HK-2 (cell line): ENCODE data around the gene SCYL1.

Experiments
- DNase-seq: peaks from one replicate; pipeline ENCODE4 v3.0.0-alpha.2; 2018; ENCODE audit not compliant: unreplicated experiment

Gene SCYL1

GRCh38 chr11:65537296-65537597 lies 12.4 kb downstream of the SCYL1 start:
- no peak for DNase-seq

DNA sequence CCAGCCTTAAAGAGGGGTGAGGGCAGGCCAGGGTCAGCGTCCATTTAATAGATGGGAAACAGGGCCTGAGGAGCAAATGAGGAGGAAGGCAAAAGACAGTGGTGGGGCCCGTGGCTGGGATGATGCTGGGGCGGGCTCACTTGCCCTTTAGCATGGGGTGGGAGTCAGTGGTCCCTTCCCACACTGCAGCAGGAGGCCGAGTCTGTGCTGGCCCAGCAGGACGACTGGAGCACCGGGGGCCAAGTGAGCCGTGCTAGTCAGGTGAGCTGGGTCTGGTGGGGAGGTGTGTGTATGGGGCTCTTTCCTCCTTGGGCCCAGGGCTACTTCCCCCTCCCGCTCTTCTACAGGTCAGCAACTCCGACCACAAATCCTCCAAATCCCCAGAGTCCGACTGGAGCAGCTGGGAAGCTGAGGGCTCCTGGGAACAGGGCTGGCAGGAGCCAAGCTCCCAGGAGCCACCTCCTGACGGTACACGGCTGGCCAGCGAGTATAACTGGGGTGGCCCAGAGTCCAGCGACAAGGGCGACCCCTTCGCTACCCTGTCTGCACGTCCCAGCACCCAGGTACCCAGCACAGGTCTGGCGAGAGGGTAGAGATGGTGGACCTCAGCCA lies 12.8 kb downstream of the SCYL1 start:
- no peak for DNase-seq

- no peak for DNase-seq
Observed at GRCh38 chr11:65538232-65538914, 13.5 kb downstream of the SCYL1 start.

- DNase-seq, result no peak
Observed at GRCh38 chr11:65538915-65539743, 14.2 kb downstream of the SCYL1 start.

DNA sequence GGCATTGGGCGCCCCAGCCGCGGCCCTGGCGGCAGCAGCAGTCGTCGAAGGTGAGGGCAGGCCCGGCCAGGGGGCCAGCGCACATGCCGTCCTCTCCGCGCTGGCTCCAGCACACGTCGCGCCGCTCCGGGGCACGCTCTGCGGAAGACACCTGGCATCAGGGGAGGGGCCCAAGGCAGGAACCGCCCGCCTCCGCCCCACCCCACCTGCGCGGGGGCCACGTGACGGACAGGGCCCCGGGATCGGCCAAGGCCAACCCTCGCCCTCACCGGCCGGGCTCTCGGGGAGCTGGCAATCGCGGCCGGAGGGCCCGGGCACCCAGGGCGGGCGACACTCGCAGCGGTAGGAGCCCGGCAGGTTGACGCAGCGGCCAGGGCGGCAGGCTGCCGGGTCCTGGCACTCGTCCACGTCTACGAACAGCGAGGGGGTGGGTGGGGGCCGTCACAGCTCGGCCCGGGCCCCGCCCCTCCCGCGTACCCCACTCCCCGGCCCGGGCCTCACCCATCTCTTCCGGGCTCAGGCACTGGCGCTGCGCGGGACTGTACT lies 14.9 kb downstream of the SCYL1 start:
- DNase-seq, result no peak

- DNase-seq, result peak; percentile 86
Observed at GRCh38 chr11:65540290-65541092, 15.6 kb downstream of the SCYL1 start.

DNA sequence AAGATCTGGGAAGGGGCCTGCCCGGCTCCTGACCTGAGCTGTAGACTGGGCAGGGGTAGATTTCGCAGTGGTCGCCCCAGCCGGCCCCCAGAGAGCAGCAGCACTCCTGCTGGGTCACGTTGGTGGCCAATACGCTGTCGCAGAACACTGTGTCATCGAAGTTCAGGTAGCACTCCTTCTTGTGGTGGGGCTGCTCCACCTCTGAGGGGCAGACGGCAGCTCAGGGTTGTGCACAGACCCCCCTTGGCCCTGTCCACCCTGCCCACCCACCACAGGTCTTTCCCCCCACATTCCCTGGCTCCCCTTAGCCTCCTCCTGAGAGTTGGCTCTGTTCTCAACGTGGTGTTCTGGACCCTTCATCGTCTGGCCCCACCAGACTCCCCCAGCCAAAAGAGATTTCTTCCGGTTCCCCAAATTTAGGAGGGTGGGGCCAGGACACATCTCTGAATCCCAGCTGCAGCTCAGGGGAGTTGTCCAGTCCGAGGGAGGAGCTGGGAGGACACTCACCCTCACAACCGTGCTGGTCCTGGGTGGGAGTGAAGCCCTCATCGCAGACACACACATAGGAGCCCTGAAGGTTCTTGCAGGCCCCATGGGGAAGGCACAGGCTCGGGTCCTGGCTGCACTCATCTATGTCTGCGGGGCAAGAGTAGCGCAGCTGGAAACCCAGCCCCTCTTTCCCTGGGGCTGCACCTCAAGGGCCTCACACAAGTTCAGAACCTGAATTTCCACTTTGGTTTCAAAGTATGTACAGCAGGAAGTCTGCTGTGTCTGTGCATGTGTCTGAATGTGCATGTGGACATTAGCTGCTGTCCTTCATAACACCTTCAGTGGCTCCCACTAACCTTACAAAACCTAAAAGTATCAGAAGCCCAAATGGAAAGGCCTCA lies 16.5 kb downstream of the SCYL1 start:
- no peak for DNase-seq

DNA sequence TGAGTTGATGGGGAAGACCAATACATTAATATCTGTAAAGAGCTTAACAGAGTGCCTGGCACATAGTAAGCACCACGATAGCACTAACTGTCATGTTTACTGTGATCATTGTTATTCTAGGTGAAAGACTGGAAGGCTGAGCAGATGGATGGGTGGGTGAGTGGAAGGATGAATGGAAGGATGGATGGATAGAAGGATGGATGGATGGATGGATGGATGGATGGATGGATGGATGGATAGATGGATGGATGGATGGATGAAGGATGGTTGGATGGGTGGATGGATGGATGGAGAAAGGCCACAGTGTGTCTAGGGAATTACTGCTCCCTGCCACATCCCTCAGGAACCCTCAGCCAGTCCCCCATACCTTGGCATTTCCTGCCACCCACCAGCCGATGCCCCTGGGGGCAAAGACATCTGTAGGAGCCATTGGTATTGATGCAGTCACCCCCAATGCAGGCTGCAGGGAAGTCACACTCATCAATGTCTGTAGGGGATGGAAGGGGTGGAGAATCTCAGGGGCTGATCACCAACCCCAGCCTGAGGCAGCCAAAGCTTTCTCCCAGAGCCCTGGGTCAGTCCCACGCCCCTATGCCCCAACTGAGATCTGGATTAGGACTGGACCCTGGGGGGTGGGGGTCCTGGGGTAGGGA lies 18.0 kb downstream of the SCYL1 start:
- no peak for DNase-seq

DNA sequence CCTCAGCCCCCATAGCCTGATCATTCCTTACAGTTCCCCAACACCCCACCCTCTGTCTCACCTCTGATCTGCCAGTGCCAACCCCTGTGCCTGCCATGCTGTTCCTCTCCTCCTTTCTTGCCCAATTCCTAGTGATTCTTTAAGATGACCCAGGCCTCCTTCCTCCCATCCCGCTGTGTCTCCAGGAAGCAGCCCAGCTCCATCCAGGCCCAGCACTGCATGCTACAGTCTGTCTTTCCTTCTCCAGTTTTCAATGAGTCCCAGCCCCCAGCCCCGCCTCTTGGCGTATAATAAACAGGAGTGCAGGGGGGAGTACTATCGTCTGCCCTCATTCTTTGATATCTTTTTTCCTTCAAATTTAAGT lies 21.0 kb downstream of the SCYL1 start:
- DNase-seq, result no peak

DNA sequence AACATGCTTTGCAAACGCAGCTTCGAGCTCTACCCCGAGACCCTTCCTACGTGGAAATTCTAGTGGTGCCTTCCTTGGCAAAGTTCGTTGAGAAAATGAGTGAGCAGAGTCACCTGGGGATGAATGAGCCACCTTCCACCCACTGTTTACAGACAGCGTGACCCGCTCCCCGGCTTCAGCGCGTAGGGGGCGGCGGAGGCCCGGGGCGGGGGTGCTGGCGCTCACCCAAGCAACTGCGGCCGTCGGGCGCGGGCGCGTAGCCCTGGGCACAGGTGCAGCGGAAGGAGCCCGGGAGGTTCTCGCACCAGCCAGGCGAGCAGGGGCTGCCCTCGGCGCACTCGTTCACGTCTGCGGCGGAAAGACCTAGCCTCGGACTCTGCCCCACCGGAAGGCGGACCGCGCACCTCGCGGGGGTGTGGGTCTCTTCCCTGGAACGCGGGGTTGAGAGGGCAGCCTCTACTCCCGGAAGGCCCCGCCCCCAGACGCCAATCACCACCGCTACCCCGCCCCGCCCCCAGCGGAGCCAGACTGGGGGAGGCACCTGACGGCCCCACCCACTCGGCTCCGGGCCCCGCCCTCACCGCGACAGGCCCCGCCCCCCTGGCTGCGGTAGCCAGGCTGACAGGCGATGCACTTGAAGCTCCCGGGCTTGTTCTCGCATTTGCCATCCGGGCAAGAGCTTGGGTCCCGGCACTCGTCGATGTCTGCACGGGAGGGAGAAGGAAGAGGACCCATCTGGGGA lies 21.5 kb downstream of the SCYL1 start:
- DNase-seq, result no peak

DNA sequence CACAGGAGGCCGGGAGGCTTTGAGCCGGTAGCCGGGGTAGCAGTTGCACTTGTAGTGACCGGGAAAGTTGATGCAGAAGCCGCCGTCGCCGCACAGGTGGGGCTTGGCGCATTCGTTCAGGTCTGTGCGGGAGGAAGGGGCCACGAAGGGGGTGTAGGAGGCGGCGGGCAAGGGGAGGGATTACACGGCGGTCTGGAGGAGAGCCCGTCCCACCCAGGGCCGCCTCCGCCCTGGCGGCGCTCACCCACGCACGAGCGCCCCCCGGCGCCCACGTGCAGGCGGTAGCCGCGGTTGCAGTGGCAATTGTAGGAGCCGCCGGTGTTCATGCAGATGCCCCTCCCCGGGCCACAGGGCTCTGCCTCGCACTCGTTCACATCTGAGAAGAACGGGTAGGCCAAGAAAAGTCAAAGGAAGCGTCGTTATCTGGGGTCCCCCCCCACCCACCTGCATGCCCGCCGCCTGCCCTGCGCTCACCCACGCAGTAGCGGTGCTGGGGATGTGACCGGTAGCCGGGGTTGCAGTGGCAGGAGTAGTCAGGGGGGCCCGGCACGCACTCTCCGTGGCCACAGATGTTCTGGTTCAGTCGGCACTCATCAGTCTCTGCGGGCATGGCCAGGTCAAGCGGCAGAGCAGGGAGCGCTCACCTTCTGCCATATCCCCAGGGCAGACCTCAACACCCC lies 22.7 kb downstream of the SCYL1 start:
- no peak for DNase-seq

GRCh38 chr11:65548395-65548794 lies 23.5 kb downstream of the SCYL1 start:
- no peak for DNase-seq

DNA sequence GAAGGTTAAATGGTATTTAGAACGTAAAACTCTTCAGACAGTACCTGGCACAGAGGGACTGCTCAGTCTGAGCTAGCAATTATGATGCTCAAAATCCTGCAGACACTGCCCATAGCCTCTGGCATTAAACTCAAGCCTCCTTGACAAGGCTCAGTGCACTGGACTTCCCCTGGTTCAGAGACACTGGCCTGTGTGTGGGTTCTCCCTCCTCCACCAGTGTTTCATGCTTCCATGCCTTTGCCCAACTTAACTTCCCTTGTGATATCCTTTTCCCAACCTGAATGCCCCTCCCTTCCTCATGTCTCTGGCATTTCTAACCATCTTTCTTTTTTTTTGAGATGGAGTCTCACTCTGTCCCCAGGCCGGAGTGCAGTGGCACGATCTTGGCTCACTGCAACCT lies 24.2 kb downstream of the SCYL1 start:
- DNase-seq, result no peak

GRCh38 chr11:65551572-65552387 lies 26.9 kb downstream of the SCYL1 start:
- DNase-seq, result peak; percentile 51

- DNase-seq, result no peak
Observed at GRCh38 chr11:65552388-65552951, 27.6 kb downstream of the SCYL1 start.

GRCh38 chr11:65553301-65554001 lies 28.6 kb downstream of the SCYL1 start:
- no peak for DNase-seq

- no peak for DNase-seq
Observed at GRCh38 chr11:65554057-65554818, 29.4 kb downstream of the SCYL1 start.
